Keratinocyte (primary cell): ENCODE data around the gene EYS. TPM values are rescaled to one million over a fixed set of nuclear protein-coding genes. Genes with fewer than 3 reads are reported as not detected.

Experiments
- DNase-seq: peaks from one replicate; pipeline ENCODE4 v3.0.0-alpha.2; 2011; ENCODE audit warnings: low read depth, missing footprints, low spot score
- FAIRE-seq: peaks from 2 replicates; lab custom pipeline; 2011; peaks lifted over from hg19 to GRCh38; lab: Jason Lieb, UNC
- H2AFZ ChIP-seq: 2 replicates; pipeline ENCODE4 v1.6.0; 2012; ENCODE audit warnings: low read length, control low read depth, inconsistent platforms; ENCODE audit not compliant: control insufficient read depth
- H3K27ac ChIP-seq: 2 replicates; pipeline ENCODE4 v1.5.1; 2011; ENCODE audit warnings: low read length; ENCODE audit not compliant: control insufficient read depth, insufficient read depth
- H3K27me3 ChIP-seq: 3 replicates; pipeline ENCODE4 v1.6.0; 2011; ENCODE audit warnings: low read length; ENCODE audit not compliant: control insufficient read depth, insufficient read depth; ENCODE audit errors: extremely low read depth
- H3K36me3 ChIP-seq, 2 experiments: 2 replicates in 1 of 2; 3 replicates in 1 of 2; pipeline ENCODE4 v1.5.1; 2011; ENCODE audit warnings: low read length in 2 of 2, mild to moderate bottlenecking in 1 of 2; ENCODE audit not compliant: control insufficient read depth in 2 of 2, insufficient read depth in 2 of 2; ENCODE audit errors: extremely low read depth in 1 of 2
- H3K4me1 ChIP-seq: 3 replicates; pipeline ENCODE4 v1.5.1; 2011; ENCODE audit warnings: low read length; ENCODE audit not compliant: control insufficient read depth, insufficient read depth; ENCODE audit errors: extremely low read depth
- H3K4me2 ChIP-seq: 3 replicates; pipeline ENCODE4 v1.6.0; 2011; ENCODE audit warnings: low read depth, low read length; ENCODE audit not compliant: control insufficient read depth, insufficient read depth; ENCODE audit errors: extremely low read depth
- H3K4me3 ChIP-seq, 3 experiments: fragments of 200-600 bp in 1 of 3; sonication (generic) in 1 of 3; 2 replicates in 2 of 3; 3 replicates in 1 of 3; pipeline ENCODE4 v1.5.1; 2011 to 2016; ENCODE audit warnings: low read length in 3 of 3, mild to moderate bottlenecking in 3 of 3, control low read depth in 2 of 3, inconsistent platforms in 1 of 3, low read depth in 1 of 3, mixed read lengths in 1 of 3, mixed run types in 1 of 3, moderate library complexity in 1 of 3; ENCODE audit not compliant: control insufficient read depth in 2 of 3, insufficient read depth in 2 of 3; ENCODE audit errors: extremely low read depth in 1 of 3
- H3K79me2 ChIP-seq: 2 replicates; pipeline ENCODE4 v1.6.0; 2012; ENCODE audit warnings: low read length; ENCODE audit not compliant: control insufficient read depth, insufficient read depth
- H3K9ac ChIP-seq: 3 replicates; pipeline ENCODE4 v1.6.0; 2011; ENCODE audit warnings: low read length; ENCODE audit not compliant: control insufficient read depth, insufficient read depth; ENCODE audit errors: extremely low read depth
- H3K9me1 ChIP-seq: 3 replicates; pipeline ENCODE4 v1.6.0; 2011; ENCODE audit warnings: low read length; ENCODE audit not compliant: control insufficient read depth, insufficient read depth; ENCODE audit errors: extremely low read depth
- H3K9me3 ChIP-seq: 2 replicates; pipeline ENCODE4 v1.5.1; 2012; ENCODE audit warnings: low read depth, low read length; ENCODE audit not compliant: control insufficient read depth
- H4K20me1 ChIP-seq: 3 replicates; pipeline ENCODE4 v1.6.0; 2011; ENCODE audit warnings: low read length; ENCODE audit not compliant: control insufficient read depth, insufficient read depth; ENCODE audit errors: extremely low read depth
- EZH2 ChIP-seq: IDR thresholded peaks from one replicate; pipeline ENCODE4 v1.6.1; 2012; ENCODE audit warnings: inconsistent platforms, mild to moderate bottlenecking, low read length, moderate library complexity
- dilution Hi-C: fragments of 300-500 bp; cut with MboI; formaldehyde crosslinking; loops from one replicate; pipeline ENCODE4 v1.7.0; 2020; ENCODE audit warnings: low sequenced_read_pairs; ENCODE audit not compliant: extremely low pct_ligation_motif_present
- polyA plus RNA-seq, 5 experiments: library from polyadenylated mRNA; depleted of rRNA in 3 of 5; stranded (reverse) in 3 of 5; stranded (forward) in 1 of 5; unstranded in 1 of 5; fragments of >200 nt; gene quantifications; 1 replicate in 1 of 5; 2 replicates in 3 of 5; 3 replicates in 1 of 5; pipeline versions ENCODE4 v1.2.1 to v1.2.3, GENCODE V29; 2011 to 2012; ENCODE audit warnings: missing spikeins in 2 of 5, low read depth in 1 of 5, low replicate concordance in 1 of 5
- TF ChIP-seq, protein P1 (sequence below), 3 experiments: IDR thresholded peaks in 1 of 3; conservative IDR thresholded peaks in 1 of 3; optimal IDR thresholded peaks in 1 of 3; 2 replicates in 2 of 3; 3 replicates in 1 of 3; pipeline versions ENCODE3 to v1.5.1; 2011; ENCODE audit warnings: low read length in 3 of 3, mild to moderate bottlenecking in 3 of 3, moderate library complexity in 2 of 3, control low read depth in 1 of 3, inconsistent platforms in 1 of 3; ENCODE audit not compliant: insufficient read depth in 2 of 3; ENCODE audit errors: extremely low read depth in 1 of 3

Gene EYS
- polyA plus RNA-seq, 1 donor (not counting 4 experiments of a cell fraction or from before 2014, with no cell fraction given): 0.34 TPM

GRCh38 chr6:64889144-64889543, 817.9 kb downstream of the EYS start:
- Histone ChIP-seq H3K4me3 (no peak overlapping the region), H3K4me2 (no peak overlapping the region), H2AFZ (no peak overlapping the region), H3K79me2 (no peaks in the 10 kb centered on the region), H3K9me1 (no peaks in the 10 kb centered on the region), H3K27me3 (no peaks in the 10 kb centered on the region), H4K20me1 (no peaks in the 10 kb centered on the region), H3K9me3 (no peaks in the 10 kb centered on the region), H3K27ac (no peak overlapping the region), H3K9ac (no peak overlapping the region), H3K4me1 (no peaks in the 10 kb centered on the region), H3K36me3 (no peaks in the 10 kb centered on the region)
- DNase-seq (no peak), FAIRE-seq (no peak)
- dilution Hi-C loops: no loop called here
- TF ChIP-seq EZH2: no peak
- TF ChIP-seq, protein P1, sequence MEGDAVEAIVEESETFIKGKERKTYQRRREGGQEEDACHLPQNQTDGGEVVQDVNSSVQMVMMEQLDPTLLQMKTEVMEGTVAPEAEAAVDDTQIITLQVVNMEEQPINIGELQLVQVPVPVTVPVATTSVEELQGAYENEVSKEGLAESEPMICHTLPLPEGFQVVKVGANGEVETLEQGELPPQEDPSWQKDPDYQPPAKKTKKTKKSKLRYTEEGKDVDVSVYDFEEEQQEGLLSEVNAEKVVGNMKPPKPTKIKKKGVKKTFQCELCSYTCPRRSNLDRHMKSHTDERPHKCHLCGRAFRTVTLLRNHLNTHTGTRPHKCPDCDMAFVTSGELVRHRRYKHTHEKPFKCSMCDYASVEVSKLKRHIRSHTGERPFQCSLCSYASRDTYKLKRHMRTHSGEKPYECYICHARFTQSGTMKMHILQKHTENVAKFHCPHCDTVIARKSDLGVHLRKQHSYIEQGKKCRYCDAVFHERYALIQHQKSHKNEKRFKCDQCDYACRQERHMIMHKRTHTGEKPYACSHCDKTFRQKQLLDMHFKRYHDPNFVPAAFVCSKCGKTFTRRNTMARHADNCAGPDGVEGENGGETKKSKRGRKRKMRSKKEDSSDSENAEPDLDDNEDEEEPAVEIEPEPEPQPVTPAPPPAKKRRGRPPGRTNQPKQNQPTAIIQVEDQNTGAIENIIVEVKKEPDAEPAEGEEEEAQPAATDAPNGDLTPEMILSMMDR (optimal IDR thresholded peaks at IDR 0.05 in 1 of 3, IDR thresholded peaks at IDR 0.05 in 1 of 3, conservative IDR thresholded peaks at IDR 0.05 in 1 of 3; ENCODE audit: extremely low read depth in 1 of 3, insufficient read depth in 2 of 3, low read length in 3 of 3): no peak

DNA sequence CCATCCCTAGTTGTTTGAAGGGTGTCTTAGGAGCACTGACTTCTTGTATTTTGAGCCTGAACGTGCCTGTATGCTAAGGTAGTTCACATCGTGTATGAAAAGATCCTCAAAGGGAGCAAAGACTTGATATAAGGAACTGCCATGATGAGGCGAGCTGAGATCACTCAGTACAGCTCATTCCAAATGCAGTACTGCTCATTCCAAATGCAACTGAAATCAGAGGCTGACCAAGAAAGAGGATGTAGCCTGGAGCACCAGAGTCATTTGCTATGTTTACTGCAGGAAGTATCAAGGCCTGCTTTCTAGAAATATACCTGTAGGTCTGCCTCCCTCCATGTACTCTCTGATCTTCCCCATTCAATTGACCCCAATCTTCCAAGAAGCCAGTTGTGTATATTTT, 832.2 kb downstream of the EYS start:
- no peaks in the 10 kb centered on the region for H3K9me1 ChIP-seq
- no peak overlapping the region for H3K4me3 ChIP-seq
- no peaks in the 10 kb centered on the region for H3K27me3 ChIP-seq
- no peaks in the 10 kb centered on the region for H3K9me3 ChIP-seq
- no peaks in the 10 kb centered on the region for H3K36me3 ChIP-seq
- FAIRE-seq (no peak), DNase-seq (no peak)
- no peaks in the 10 kb centered on the region for H3K4me1 ChIP-seq
- no peak for TF ChIP-seq EZH2
- TF ChIP-seq, protein P1 (optimal IDR thresholded peaks at IDR 0.05 in 1 of 3, IDR thresholded peaks at IDR 0.05 in 1 of 3, conservative IDR thresholded peaks at IDR 0.05 in 1 of 3; ENCODE audit: extremely low read depth in 1 of 3, insufficient read depth in 2 of 3, low read length in 3 of 3): peak in 1 of 3 experiments; percentile 10
- H2AFZ ChIP-seq: no peak overlapping the region
- dilution Hi-C loops: no loop called here
- no peak overlapping the region for H3K27ac ChIP-seq
- no peaks in the 10 kb centered on the region for H3K79me2 ChIP-seq
- H3K9ac ChIP-seq: no peak overlapping the region
- H3K4me2 ChIP-seq: no peak overlapping the region
- no peaks in the 10 kb centered on the region for H4K20me1 ChIP-seq
